Epithelial cell of prostate (primary cell): Measurements from ENCODE around the gene WDR70.
"Not testable (repeated sequence)": the region's sequence is repeated elsewhere in the genome, so short reads cannot be mapped to it uniquely, and the experiment has no call there.

Experiments
- DNase-seq: peaks from one replicate; pipeline ENCODE4 v3.0.0-alpha.2; 2011; ENCODE audit warnings: low read depth, low spot score
- H3K27ac ChIP-seq: fragments of 450-650 bp; 2 replicates; pipeline ENCODE4 v1.5.1; 2017; ENCODE audit warnings: mild to moderate bottlenecking

The WDR70 gene

GRCh38 chr5:37615184-37615583 is 236.1 kb downstream of the WDR70 start:
- DNase-seq, result no peak

GRCh38 chr5:37619353-37619752 is 240.2 kb downstream of the WDR70 start:
- no peak for DNase-seq
- H3K27ac ChIP-seq, result no peak overlapping the region

More at GRCh38 chr5:37615184-37615583, 236.1 kb downstream of the WDR70 start:
- no peak overlapping the region for H3K27ac ChIP-seq

GRCh38 chr5:37622354-37622753 is 243.2 kb downstream of the WDR70 start:
- not testable (repeated sequence) for H3K27ac ChIP-seq, DNase-seq

GRCh38 chr5:37626266-37626665 is 247.1 kb downstream of the WDR70 start:
- no peak overlapping the region for H3K27ac ChIP-seq
- DNase-seq, result no peak

- no peak for DNase-seq
- H3K27ac ChIP-seq, result no peak overlapping the region
Measured at GRCh38 chr5:37628876-37629275, 249.8 kb downstream of the WDR70 start.

- H3K27ac ChIP-seq, result no peak overlapping the region
- DNase-seq, result no peak
Measured at GRCh38 chr5:37631939-37632338, 252.8 kb downstream of the WDR70 start.

- no peak overlapping the region for H3K27ac ChIP-seq
- peak; percentile 20 for DNase-seq
Measured at GRCh38 chr5:37637165-37637845, 258.2 kb downstream of the WDR70 start.

- DNase-seq, result no peak
- H3K27ac ChIP-seq, result no peak overlapping the region
Measured at GRCh38 chr5:37638897-37639296, 259.8 kb downstream of the WDR70 start.

GRCh38 chr5:37640088-37640487 is 261.0 kb downstream of the WDR70 start:
- H3K27ac ChIP-seq, result no peak overlapping the region
- DNase-seq, result no peak

- no peak overlapping the region for H3K27ac ChIP-seq
- no peak for DNase-seq
Measured at GRCh38 chr5:37641933-37642332, 262.8 kb downstream of the WDR70 start.

- DNase-seq, result no peak
- no peak overlapping the region for H3K27ac ChIP-seq
Measured at GRCh38 chr5:37645707-37646106, 266.6 kb downstream of the WDR70 start.

GRCh38 chr5:37654566-37654965 is 275.4 kb downstream of the WDR70 start:
- not testable (repeated sequence) for DNase-seq, H3K27ac ChIP-seq

- no peak overlapping the region for H3K27ac ChIP-seq
- DNase-seq, result no peak
Measured at GRCh38 chr5:37657046-37657445, 277.9 kb downstream of the WDR70 start.

- H3K27ac ChIP-seq, result no peak overlapping the region
- no peak for DNase-seq
Measured at GRCh38 chr5:37658440-37658839, 279.3 kb downstream of the WDR70 start.

- H3K27ac ChIP-seq, result no peak overlapping the region
- DNase-seq, result no peak
Measured at GRCh38 chr5:37660319-37660718, 281.2 kb downstream of the WDR70 start.

- no peak overlapping the region for H3K27ac ChIP-seq
- no peak for DNase-seq
Measured at GRCh38 chr5:37661227-37661920, 282.3 kb downstream of the WDR70 start.

- DNase-seq, result no peak
- no peak overlapping the region for H3K27ac ChIP-seq
Measured at GRCh38 chr5:37661951-37662350, 282.8 kb downstream of the WDR70 start.

- DNase-seq, result no peak
- H3K27ac ChIP-seq, result no peak overlapping the region
Measured at GRCh38 chr5:37662362-37662761, 283.2 kb downstream of the WDR70 start.

- no peak overlapping the region for H3K27ac ChIP-seq
Measured at GRCh38 chr5:37662789-37663485, 283.8 kb downstream of the WDR70 start.

GRCh38 chr5:37663538-37663937 is 284.4 kb downstream of the WDR70 start:
- no peak overlapping the region for H3K27ac ChIP-seq
- no peak for DNase-seq

More at GRCh38 chr5:37662789-37663485, 283.8 kb downstream of the WDR70 start:
- no peak for DNase-seq

GRCh38 chr5:37664551-37664950 is 285.4 kb downstream of the WDR70 start:
- H3K27ac ChIP-seq, result no peak overlapping the region
- DNase-seq, result no peak
